Urothelium cell line (cell line): ENCODE measurements around the gene YAE1.

ENCODE experiments used
- DNase-seq: peaks from one replicate; pipeline ENCODE4 v3.0.0; 2011; ENCODE audit warnings: low spot score, mixed read lengths
- FAIRE-seq: peaks from 2 replicates; lab custom pipeline; 2011; peaks lifted over from hg19 to GRCh38; lab: Jason Lieb, UNC

YAE1 gene

GRCh38 chr7:39606352-39606751, 40.1 kb downstream of the YAE1 start:
- no peak for FAIRE-seq
- DNase-seq, result no peak

- FAIRE-seq (no peak), DNase-seq (no peak)
Measured at GRCh38 chr7:39606941-39607340, 40.7 kb downstream of the YAE1 start.

- FAIRE-seq (no peak), DNase-seq (no peak)
Measured at GRCh38 chr7:39607865-39608264, 41.7 kb downstream of the YAE1 start.

- DNase-seq, result no peak
- no peak for FAIRE-seq
Measured at GRCh38 chr7:39608278-39608677, 42.1 kb downstream of the YAE1 start.

GRCh38 chr7:39609113-39609934, 43.1 kb downstream of the YAE1 start:
- FAIRE-seq, result no peak
- DNase-seq, result no peak

GRCh38 chr7:39609935-39610263, 43.7 kb downstream of the YAE1 start:
- FAIRE-seq (no peak), DNase-seq (no peak)

- FAIRE-seq, result no peak
- no peak for DNase-seq
Measured at GRCh38 chr7:39613577-39613976, 47.4 kb downstream of the YAE1 start.

- FAIRE-seq (no peak), DNase-seq (no peak)
Measured at GRCh38 chr7:39614299-39614698, 48.1 kb downstream of the YAE1 start.

GRCh38 chr7:39615350-39615975, 49.3 kb downstream of the YAE1 start:
- FAIRE-seq (peak; percentile 40), DNase-seq (no peak)

GRCh38 chr7:39616138-39616537, 49.9 kb downstream of the YAE1 start:
- DNase-seq, result no peak
- FAIRE-seq, result no peak

GRCh38 chr7:39617005-39617404, 50.8 kb downstream of the YAE1 start:
- DNase-seq (no peak), FAIRE-seq (no peak)

GRCh38 chr7:39618868-39619267, 52.7 kb downstream of the YAE1 start:
- DNase-seq (no peak), FAIRE-seq (no peak)

GRCh38 chr7:39620486-39620885, 54.3 kb downstream of the YAE1 start:
- DNase-seq (no peak), FAIRE-seq (no peak)

GRCh38 chr7:39621261-39621660, 55.1 kb downstream of the YAE1 start:
- DNase-seq (no peak), FAIRE-seq (no peak)

- peak; percentile 10 for DNase-seq
Measured at GRCh38 chr7:39621784-39622411, 55.7 kb downstream of the YAE1 start.

More at GRCh38 chr7:39621784-39622411, 55.7 kb downstream of the YAE1 start:
- FAIRE-seq, result no peak
